HCEC 1CT (cell line): Measurements from ENCODE around the gene COX6A2.
"Not testable (repeated sequence)": the region's sequence is repeated elsewhere in the genome, so short reads cannot be mapped to it uniquely, and the experiment has no call there.

Experiments
- DNase-seq: peaks from one replicate; pipeline ENCODE4 v3.0.0-alpha.2; 2017

The COX6A2 gene

DNA sequence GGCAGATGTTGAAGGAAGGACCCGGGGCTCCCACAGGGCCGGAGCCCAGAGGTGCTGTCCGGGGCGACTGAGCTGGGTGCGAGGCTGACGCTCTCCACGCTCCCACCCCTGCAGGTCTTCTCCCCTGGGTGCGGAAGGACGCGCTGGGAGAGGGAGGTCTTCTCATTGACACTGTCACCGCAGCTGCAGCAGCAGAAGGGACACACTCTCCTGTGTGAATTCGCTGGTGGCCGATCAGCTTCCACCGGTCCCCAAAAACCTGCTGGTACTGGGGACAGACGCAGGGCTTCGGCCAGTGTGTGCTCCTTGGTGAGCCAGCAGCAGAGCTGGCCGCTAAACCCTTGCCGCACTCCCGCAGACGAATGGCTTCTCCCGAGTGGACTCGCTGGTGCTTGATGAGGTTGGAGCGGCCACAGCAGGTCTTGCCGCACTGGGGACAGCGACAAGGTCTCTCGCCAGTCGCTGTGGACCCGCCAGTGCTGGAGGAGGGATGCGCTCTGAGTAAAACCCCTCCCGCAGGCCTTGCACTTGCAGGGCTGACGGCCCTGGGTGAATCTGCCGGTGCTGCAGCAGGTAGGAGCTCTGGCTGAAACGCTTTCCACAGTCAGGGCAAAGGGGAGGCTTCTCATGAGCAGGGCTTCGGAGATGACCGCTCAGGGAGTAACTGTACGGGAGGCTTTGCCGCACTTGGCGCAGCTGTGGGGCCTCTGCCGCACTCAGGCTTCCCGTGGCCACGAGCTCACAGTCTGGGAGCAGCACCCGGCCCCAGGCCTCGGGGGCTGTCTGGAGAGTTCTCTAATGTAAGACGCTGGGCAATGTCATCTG, 8.3 kb upstream of the COX6A2 start:
- DNase-seq: no peak

DNA sequence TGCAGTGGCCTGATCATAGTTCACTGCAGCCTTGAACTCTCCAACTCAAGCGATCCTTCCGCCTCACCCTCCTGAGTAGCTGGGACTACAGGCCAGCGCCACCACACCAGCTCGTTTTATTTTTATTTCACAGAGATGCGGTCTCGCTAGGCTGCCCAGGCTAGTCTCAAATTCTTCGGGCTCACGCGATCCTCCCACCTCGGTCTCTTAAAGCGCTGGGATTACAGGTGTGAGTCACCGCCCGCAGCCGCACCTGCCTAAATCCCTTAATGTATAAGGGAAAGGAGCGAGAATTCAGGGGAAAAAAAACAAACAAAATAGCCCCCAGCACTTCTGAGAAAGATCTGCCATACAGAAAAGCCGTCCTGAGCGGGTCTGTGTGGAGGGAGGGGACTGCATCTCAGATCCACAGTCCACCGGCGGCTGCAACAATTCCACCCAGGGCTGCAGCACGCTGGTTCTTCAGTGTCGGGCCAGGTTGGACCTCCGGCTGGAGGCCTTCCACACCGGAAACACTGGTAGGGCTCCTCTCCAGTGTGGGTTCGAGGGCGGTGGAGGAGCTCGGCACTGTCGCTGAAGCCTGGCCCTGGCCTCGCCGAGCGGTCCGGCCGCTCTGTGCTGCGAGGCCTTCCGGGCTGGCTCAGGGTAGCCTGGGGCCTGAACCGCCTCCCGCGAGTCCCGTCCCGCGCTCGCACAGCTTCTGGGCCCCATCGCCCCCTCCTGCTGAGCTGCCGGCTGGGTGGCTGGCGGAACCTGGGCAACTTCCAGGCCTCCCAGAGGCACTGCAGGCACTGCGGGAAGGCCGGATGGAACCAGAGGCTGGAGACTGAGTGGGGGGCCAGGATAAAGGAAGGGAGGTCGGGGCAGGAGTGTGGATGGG, 7.4 kb upstream of the COX6A2 start:
- DNase-seq: no peak

DNA sequence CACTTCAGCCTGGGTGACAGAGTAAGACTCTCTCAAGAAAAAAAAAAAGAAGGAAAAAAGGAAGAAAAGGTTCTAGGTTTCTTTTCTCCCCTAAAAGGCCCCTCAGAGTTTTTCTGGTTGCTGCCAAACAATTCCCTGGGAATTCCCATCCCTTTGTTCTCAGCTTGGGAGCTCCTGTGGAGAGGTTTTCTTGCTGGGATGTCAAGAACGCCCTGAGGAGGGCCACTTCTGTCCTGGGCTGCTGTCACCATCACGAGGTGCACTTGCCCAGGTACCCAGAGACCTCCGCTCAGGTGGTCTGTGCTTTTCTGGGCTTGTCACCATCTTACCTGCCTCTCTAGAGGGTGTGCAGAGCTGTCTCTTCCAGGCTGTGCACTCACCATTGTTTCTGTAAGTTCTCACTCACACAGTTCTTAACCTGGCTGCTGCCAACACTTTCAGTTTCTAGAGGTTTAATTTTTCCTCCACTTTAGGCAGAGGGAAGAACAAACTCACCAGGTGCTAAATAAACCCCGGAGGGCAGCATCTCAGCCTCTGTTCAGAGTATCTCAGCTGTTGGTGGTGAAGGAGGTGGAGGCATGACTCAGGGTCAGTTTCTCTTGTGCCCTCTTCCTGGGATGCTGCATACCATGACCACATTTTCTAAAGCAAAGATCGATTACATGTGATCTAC, 2.4 kb upstream of the COX6A2 start:
- no peak for DNase-seq

DNA sequence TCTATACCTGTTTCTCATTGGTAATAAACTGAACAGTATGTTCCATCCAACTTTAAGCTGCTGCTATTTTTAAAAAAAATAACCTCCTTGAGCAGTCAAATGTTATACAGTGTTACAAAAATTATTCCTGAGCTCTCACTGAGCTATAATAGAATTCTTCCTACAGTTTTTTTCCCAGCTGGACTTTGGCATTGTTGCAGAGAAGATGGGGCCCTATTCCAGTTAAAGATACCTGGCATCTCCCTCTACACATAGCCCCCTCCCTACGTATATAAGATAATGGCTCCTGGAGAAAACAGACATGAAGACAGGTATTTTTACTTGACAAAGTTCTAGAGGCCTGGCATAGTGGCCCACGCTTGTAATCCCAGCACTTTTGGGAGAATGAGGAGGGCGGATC, 1.6 kb upstream of the COX6A2 start:
- DNase-seq: no peak

DNA sequence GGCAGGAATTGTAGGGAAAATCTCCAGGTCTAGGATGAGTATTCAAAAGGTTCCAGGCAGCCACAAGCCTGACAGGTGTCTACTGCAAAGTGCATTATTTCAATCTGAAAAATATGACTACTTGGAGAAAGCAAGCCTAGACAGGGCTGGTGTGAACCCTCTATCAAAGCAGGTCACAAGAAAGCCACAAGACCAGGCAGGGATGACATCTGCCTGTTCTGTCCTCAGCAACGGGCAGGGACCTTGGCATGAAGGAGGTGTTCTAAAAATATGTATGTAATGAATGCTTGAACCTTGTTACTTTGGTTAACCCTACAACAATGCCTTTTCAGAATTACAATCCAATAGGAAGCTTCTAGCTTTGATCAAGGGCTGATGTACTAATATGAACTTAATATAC, 1.2 kb upstream of the COX6A2 start:
- DNase-seq: no peak

DNA sequence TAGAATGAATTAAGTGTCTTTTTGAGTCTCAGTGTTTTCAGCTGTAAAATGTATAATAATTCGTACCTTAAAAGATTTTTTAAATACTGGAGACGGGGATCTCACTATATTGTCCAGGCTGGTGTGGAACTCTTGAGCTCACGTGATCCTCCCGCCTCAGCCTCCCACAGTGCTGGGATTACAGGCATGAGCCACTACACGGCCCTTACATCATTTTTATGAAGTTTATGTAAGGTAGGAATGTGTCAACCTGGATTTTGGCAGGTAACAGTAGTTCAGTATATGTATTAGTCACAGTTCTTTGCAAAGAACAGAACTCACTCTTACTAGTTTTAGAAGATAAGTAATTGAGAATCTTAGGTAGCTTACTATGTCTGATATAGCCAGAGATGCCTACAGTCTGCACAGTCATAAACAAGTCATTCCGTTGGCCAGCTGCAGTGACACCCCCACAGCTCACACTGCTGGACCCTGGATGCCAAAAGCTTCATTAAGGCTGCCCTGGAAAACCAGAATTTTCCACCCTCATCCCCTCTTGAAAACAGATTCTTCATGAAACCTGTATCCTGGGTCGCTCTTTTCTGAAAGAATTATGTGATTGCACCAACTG, 583 bp upstream of the COX6A2 start:
- DNase-seq: no peak

DNA sequence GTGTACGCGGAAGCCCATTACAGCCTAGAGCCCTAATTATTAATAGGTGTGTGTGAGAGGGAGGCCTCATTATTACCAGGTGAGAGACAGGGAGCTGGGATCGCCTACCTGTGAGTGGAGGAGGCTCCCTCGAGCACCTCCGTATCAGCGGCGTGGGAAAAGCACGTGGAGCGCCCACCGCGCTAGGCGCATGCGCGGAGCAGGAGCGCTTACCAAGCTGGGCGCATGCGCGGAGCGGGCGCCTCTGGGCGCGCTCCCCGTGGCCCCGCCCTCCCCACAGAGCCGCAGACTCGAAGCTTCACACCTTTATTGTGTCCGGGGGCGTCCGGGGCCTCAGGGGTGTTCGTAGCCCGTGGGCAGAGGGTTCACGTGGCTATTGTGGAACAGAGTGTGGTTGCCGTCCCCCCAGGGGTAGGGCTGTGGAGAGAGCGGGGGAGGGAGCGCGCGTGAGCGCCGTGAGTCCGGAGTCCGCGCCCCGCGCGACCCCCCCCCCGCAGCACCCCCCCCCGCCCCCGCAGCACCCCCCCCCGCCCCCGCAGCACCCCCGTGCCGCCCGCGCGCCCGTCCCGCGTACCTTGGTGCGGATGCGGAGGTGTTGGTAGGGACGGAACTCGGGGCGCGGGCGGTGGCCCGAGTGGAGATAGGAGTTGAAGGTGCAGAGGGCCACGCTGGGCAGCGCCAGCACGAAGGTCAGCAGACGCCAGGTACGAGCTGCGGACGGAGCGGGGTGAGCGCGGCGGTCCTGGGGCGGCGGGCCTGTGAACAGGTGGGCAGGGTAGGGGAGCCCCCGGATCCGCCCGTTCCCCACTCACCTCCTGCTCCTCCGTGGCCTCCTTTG, 500 bp downstream of the COX6A2 start:
- no peak for DNase-seq

DNA sequence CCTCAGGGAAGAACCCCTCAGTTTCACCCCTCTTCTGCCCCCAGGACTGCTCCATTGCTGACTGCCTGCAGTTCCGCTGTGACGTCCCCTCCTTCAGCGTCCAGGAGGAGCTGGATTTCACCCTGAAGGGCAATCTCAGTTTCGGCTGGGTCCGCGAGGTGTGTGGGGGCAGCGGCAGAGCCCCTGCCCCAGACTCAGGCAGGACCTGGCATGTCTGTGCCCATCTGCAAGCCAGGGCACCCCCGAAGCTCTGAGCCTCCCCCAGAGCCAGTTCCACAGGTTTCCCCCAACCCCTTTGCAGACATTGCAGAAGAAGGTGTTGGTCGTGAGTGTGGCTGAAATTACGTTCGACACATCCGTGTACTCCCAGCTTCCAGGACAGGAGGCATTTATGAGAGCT, 4.4 kb downstream of the COX6A2 start:
- DNase-seq: no peak

DNA sequence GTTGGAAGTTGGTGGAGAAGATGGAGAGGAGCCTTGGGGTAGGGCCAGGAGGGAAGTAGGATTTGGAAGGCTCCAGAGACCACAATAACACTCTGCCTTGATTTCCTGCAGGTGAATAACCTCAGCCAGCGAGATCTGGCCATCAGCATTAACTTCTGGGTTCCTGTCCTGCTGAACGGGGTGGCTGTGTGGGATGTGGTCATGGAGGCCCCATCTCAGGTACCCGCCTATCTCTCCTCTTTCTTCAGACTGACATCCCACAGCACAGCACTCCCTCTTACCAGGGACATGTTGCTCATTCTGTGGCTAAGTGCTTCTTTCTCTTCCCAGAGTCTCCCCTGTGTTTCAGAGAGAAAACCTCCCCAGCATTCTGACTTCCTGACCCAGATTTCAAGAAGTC, 4.9 kb downstream of the COX6A2 start:
- no peak for DNase-seq

DNA sequence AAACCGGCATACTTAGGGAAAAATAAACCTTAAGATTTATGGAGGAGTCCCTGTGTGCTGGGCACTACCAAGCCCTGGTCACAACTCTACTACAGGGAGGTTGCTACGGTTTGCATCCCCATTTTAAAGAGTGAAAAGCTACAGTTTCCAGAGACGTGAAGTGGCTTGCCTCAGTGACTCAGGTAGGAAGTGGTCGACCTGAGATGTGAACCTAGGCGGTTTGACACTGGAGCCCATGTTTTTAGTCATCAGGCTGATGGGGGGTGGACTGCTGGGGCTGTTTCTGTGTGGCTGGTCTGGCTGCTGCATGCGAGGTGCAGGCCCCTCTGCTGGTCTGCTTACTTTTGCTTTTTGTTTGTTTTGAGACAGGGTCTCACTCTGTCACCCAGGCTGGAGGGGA, 6.6 kb downstream of the COX6A2 start:
- no peak for DNase-seq

DNA sequence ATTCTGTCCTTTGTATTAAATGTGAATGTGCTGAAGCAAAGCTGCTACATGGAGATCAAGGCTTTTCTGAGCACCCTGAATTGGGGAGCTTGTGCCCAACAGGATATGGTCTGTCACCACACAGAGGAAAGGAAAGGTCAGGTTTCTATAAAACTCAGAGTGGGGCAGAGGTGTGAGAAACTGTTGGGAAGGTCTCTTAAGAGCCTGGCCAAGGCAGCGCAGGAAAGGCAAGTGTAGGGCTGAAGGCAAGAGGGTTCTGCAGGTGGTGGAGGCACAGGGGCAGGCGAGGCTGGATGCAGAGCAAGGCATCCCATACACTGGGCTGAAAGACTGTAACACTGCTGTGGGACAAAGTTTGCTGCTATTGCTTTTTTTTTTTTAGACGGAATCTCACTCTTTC, 8.1 kb downstream of the COX6A2 start:
- DNase-seq: no peak

DNA sequence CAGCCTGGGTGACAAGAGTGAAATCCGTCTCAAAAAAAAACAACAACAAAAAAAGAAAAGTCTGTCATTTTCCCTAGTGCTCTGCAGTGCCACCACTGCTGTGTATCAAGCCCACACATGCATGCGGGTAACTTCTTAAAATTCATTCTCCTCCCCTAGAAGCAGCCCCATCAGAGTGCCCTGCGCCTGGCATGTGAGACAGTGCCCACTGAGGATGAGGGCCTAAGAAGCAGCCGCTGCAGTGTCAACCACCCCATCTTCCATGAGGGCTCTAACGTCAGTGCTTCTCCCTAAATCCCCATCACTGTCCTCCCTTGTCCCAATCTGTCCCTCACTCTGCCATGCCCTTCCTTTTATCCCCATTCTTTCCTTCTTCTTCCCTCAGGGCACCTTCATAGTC, 10.2 kb downstream of the COX6A2 start:
- no peak for DNase-seq

DNA sequence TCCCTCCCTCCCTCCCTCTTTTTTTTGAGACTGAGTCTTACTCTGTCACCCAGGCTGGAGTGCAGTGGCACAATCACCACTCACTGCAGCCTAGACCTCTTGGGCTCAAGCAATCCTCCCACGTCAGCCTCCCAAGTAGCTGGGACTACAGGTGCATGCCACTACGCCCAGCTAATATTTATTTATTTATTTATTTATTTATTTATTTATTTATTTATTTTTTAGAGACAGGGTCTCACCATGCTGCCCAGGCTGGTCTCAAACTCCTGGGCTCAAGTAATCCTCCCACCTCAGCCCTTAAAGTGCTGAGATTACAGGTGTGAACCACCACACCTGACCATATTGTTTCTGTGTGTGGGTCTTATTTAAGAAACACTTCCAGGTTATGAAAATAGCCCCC, 11.1 kb downstream of the COX6A2 start:
- DNase-seq: not testable (repeated sequence)

DNA sequence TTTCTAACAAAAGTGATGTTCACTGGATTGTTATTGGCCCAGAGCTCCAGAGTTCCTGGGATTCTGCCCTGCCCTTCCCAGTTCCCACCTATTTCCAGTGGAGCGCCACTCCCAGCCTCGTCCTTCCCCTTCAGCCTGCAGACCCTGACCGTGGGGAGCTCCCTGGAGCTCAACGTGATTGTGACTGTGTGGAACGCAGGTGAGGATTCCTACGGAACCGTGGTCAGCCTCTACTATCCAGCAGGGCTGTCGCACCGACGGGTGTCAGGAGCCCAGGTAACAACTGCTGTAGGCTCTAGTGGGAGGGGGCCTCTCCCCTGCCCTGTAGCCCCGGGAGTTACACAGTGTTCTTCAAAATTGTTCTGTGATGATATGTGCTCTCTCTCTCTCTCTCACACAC, 11.8 kb downstream of the COX6A2 start:
- DNase-seq: no peak

DNA sequence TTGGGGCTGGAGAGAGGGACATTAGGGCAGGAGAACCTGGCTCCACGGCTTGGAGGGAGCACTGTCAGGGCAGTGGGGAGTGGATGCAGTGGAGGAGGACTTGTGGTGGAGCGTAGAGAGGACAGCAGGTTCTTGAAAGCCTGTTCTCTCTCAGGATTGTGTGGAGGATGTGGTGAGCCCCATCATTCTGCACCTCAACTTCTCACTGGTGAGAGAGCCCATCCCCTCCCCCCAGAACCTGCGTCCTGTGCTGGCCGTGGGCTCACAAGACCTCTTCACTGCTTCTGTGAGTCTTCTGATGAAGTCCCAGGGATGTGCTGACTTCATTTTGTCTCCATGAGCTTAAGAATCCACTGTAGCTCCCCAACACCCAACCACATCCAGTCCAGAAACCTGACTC, 13.5 kb downstream of the COX6A2 start:
- DNase-seq: no peak

DNA sequence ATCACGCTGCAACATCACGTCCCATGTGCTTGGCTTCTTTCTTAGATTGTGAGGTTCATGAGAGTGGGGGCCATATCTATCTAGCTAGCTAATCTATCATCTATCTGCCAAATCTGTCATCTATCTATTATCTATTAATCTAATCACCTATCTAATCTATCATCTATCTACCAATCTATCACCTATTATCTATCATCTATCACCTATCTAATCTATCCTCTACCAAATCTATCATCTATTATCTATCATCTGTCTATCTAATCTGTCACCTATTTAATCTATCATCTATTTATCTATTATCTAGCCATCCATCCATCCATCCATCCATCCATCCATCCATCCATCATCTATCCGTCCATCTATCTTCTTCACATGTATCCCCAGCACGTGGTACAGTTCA, 14.2 kb downstream of the COX6A2 start:
- no peak for DNase-seq

DNA sequence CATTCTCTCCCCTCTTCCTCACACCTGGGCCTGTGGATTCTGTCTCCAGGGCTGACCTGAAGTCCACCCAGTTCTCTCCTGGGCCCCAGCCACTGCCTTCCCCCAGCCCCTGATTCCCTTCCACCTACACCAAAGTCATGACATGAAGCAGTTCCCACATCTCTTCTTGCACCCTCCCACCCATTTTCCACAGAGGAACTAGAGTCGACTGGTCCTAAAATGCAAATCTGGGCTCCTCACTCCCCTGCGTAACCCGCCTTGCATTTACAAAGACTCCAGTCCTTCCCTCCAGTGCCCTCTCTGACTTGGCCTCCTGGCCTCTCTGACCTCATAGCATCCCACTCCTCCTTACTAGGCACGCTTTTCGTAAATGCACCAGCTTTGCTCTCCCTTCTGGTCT, 14.8 kb downstream of the COX6A2 start:
- DNase-seq: no peak

DNA sequence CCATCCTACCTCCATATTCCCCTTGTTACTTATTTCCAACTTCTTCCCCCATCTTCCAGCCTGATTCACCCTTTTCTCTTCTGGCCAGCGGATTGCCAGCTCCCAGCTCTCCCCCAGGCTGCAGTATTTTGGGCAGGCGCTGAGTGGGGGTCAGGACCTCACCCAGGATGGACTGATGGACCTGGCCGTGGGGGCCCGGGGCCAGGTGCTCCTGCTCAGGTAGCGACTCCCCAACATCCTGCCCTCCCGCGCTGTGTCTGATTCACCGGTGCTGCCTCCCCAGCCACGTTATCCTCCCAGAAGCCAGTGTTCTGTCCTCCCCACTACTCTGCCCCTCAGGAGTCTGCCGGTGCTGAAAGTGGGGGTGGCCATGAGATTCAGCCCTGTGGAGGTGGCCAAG, 15.4 kb downstream of the COX6A2 start:
- no peak for DNase-seq

DNA sequence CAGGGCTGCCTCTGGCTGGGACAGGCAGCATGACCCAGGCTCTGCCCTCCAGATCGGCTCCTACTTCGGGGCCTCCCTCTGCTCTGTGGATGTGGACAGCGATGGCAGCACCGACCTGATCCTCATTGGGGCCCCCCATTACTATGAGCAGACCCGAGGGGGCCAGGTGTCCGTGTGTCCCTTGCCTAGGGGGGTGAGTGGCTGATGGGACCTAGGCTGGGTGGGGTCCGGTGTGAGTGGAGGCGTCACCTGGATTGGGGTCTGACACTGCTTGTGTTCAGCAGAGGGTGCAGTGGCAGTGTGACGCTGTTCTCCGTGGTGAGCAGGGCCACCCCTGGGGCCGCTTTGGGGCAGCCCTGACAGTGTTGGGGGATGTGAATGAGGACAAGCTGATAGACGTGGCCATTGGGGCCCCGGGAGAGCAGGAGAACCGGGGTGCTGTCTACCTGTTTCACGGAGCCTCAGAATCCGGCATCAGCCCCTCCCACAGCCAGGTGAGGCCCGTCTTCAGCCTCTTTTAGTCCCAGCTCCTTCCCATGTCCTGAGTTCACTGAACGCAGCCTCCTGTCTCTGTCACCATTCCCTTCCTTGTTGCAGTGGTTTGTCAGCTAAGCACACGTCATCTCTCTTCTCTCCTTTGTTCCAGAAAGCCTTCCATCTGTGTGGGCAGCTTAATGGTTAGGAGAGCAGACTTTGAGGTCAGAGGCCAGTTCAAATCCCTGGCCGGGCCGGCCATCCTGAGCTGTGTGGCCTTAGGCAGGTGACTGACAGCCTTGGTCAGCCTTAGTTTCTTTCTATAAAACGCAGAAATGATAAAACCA, 16.9 kb downstream of the COX6A2 start:
- DNase-seq: no peak

DNA sequence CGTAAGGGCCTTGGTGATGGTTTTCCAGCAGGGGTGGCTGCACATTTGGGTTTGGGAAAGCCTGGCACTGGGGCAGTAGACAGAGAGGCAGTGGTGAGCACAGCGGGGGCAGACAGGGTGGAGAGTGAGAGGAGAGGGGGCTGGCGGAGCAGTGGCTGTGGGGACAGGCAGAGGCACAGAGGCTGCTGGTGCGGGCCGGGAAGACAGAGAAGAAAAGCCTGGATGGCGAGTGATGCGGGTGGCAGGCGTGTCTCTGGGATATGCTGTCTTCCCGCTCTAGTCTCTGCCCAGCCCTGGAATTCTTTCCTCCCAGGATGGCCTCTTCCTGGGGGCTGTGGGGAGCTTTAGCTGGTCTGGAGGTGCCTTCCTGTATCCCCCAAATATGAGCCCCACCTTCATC, 18.1 kb downstream of the COX6A2 start:
- no peak for DNase-seq

DNA sequence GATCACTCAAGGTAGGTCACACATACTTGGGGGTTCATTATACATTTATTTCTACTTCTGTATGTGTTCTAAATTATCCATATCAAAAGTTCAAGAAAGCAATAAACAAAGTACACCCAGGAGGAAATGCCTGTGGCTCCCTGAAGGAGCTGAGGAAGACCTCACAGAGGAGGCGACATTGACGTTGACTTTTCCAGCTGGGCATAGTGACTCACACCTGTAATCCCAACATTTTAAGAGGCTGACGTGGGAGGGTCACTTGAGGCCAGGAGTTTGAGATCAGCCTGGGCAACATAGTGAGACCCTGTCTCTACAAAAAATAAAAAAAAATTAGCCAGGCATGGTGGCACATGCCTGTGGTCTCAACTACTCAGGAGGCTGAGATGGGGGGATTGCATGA, 18.7 kb downstream of the COX6A2 start:
- peak; percentile 71 for DNase-seq
